GM19324 (cell line): ENCODE results near the gene SCYGR6.
"Not testable (repeated sequence)": the region's sequence is repeated elsewhere in the genome, so short reads cannot be mapped to it uniquely, and the experiment has no call there.

Experiments
- ATAC-seq: cut with Tn5 transposase; IDR thresholded peaks from one replicate; pipeline ENCODE4 v1.9.1; 2021; ENCODE audit warnings: mild to moderate bottlenecking, moderate library complexity; ENCODE audit not compliant: unreplicated experiment, low FRiP score

The SCYGR6 gene

GRCh38 chr2:227724394-227725039, at the start of gene SCYGR6:
Gene SCYGR6 (minus strand): TSS chr2:227724757. CDS start chr2:227724757, 0 bp downstream.
- no peak for ATAC-seq

- ATAC-seq = no peak
Observed at GRCh38 chr2:227774011-227774624, 49.6 kb upstream of the SCYGR6 start.

- no peak for ATAC-seq
Observed at GRCh38 chr2:227772932-227773331, 48.4 kb upstream of the SCYGR6 start.

- ATAC-seq = no peak
Observed at GRCh38 chr2:227772197-227772661, 47.7 kb upstream of the SCYGR6 start.

- ATAC-seq = no peak
Observed at GRCh38 chr2:227767830-227768229, 43.3 kb upstream of the SCYGR6 start.

GRCh38 chr2:227766373-227766883, 41.9 kb upstream of the SCYGR6 start:
- peak; percentile 96 for ATAC-seq

GRCh38 chr2:227765788-227766372, 41.3 kb upstream of the SCYGR6 start:
- no peak for ATAC-seq

- ATAC-seq = no peak
Observed at GRCh38 chr2:227761740-227762476, 37.4 kb upstream of the SCYGR6 start.

- no peak for ATAC-seq
Observed at GRCh38 chr2:227759411-227760118, 35.0 kb upstream of the SCYGR6 start.

- not testable (repeated sequence) for ATAC-seq
Observed at GRCh38 chr2:227756261-227756660, 31.7 kb upstream of the SCYGR6 start.

GRCh38 chr2:227748079-227748478, 23.5 kb upstream of the SCYGR6 start:
- ATAC-seq = no peak

GRCh38 chr2:227745594-227745993, 21.0 kb upstream of the SCYGR6 start, which contains the start of gene SCYGR8:
Gene SCYGR8 (plus strand): TSS chr2:227745894. CDS start chr2:227745894, 0 bp downstream.
- no peak for ATAC-seq

- ATAC-seq = not testable (repeated sequence)
Observed at GRCh38 chr2:227740705-227741104, 16.1 kb upstream of the SCYGR6 start.

GRCh38 chr2:227739351-227739750, 14.8 kb upstream of the SCYGR6 start:
- no peak for ATAC-seq

GRCh38 chr2:227728035-227728434, 3.5 kb upstream of the SCYGR6 start, which contains the start of gene SCYGR7:
Gene SCYGR7 (plus strand): TSS chr2:227728335. CDS start chr2:227728335, 0 bp downstream.
- no peak for ATAC-seq

- not testable (repeated sequence) for ATAC-seq
Observed at GRCh38 chr2:227722821-227723220, 1.7 kb downstream of the SCYGR6 start.

- ATAC-seq = no peak
Observed at GRCh38 chr2:227720680-227721079, 3.9 kb downstream of the SCYGR6 start.

- no peak for ATAC-seq
Observed at GRCh38 chr2:227719641-227720040, 4.9 kb downstream of the SCYGR6 start.

- no peak for ATAC-seq
Observed at GRCh38 chr2:227717687-227718567, 6.6 kb downstream of the SCYGR6 start, which contains the start of gene SLC19A3. Gene SLC19A3 (minus strand): TSS chr2:227718028. CDS start chr2:227702318, 15,710 bp downstream.
